ENCODE results near the gene GMPPB.
A peak's percentile ranks its signal among the peaks of the same experiment; 100 is the strongest.
"Not testable (repeated sequence)": the region's sequence is repeated elsewhere in the genome, so short reads cannot be mapped to it uniquely, and the experiment has no call there.

GMPPB gene

DNA sequence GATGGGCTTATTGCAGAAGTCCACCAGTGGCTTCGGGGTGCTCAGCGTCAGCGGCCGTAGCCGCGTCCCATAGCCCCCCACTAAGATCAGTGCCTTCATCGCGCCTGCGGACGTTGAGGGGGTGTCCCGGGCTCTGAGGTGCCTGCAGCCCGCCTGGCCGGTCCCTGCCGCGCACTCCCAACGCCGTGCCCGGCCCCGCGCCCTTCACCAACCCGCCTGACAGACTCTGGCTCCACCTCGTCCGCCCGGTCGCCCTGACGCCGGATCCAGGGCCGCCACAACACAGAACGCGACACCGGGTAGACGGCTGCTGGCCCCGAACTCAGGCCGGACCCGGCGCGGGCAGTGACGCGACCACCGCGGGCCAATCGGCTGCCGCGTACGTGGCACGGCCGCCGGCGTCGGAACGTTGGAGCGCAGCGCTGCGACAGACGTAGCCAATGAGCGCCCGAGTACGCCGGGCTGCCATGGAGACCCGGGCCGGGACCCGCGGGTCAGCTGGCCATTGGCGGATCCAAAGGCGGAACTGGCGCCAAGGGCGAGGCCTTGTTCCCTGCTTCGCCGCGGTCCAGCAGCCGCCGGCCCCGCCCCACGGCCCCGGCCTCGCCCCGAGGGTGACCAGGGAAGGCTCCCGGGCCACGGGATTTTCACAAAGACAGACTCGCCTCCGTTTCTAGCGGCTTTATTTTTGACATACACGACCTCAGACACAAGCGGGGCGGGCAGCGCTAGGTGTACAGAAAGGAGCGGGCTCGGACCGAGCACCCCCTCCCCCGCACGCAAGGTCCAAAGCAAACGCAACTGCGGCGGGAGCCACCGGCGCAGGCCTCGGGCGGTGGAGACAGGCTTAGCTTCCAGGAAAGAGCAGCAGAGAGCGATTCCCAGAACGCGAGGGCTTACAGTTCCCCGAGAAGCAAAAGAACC, at the start of gene GMPPB:
Gene GMPPB (minus strand): TSS at position 324 of the 924 bp plus-strand sequence. CDS start 225 bp downstream, at position 99.
- peak; percentile 98 for DNase-seq (ENCODE audit: low read depth)

DNA sequence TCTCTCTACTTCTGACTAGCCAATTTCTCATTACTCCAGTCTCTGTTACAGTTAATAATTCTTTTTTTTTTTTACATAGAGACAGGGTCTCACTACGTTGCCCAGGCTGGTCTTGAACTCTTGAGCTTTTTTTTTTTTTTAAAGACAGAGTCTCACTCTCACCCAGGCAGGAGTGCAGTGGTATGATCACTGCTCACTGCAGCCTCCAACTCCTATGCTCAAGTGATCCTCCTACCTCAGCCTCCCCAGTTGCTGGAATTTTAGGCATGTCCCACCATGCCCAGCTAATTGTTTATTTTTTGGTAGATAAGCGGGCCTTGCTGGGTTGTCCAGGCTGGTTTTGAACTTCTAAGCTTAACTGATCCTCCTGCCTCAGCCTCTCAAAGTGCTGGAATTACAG, 49.0 kb upstream of the GMPPB start:
- DNase-seq (ENCODE audit: low read depth) = no peak

DNA sequence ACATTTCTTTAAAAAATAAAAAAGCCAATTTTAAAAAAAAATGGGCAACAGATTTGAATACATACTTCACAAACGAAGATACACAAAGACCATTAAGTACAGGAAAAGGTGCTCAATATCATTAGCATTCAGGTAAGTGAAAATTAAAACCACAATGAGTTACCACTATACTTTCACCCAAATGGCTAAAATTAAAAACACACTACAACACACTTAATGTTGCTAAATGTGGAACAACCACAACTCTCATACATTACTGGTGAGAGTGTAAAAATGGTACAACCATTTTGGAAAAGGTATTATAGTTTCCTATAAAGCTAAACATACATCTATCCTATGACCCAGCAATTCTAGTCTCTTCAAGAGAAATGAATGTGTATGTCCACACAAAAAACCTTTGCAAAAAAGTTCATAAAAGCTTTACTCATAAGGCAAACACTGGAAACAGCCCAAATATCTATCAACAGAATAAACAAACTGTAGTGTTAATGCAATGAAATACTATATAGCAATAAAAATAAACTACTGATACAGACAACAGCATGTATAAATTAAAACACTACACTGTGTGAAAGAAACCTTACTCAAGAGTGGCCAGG, 47.7 kb upstream of the GMPPB start:
- DNase-seq (ENCODE audit: low read depth) = no peak

DNA sequence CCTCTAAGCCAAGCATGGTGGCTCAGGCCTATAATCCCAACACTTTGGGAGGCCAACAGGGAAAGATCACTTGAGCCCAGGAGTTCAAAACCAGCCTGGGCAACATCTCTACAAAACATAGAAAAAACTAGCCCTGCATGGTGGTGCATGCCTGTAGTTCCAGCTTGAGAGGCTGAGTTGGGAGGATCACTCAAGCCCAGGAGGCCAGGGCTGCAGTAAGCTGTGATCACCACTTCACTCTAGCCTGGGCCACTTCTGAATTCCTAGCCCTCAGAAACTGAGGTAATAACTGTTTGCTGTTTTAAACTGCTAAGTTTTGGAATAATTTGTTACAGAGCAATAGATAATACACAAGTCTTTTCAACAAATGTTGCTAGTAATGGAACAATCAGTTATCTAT, 46.2 kb upstream of the GMPPB start:
- no peak for DNase-seq (ENCODE audit: low read depth)

DNA sequence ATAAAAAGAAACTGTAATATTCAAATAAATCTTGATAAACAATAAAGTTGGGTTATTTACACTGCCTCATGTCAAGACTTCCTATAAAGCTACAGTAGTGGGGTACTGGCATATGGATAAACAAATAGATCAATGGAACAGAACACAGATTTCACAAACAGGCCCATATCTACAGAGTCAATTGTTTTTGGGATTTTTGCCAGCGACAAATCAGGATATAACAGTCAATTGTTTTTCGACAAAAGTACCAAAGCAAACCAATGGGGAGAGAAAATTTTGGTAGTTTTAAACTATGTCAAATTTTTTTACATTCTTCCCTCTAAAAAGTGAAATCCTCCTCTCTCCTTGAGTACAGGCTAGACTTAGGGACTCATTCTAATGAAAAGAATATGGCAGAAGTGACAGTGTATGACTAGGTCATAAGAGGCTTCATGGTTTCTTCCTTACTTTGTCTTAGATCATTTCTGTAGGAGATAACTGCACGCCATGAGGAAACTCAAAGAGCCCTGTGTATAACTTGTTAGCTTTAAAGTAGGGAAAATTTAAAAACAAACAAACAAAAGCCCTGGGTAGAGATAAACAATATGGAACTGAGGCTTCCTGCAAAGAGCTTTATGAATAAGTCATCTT, 45.6 kb upstream of the GMPPB start:
- no peak for DNase-seq (ENCODE audit: low read depth)

DNA sequence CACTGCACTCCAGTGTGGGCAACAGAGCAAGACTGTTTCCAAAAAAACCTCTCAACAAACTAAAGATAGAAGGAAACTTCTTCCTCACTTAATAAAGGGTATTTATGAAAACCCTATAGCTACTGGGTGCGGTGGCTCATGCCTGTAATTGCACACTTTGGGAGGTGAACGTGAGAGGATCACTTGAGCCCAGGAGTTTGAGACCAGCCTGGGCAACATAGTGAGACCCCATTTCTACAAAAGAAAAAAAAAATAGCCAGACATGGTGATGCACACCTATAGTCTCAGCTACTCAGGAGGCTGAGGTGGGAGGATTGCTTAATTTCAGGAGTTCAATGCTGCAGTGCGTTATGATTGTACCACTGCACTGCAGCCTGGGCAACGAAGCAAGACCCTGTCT, 40.2 kb upstream of the GMPPB start:
- DNase-seq (ENCODE audit: low read depth) = no peak

DNA sequence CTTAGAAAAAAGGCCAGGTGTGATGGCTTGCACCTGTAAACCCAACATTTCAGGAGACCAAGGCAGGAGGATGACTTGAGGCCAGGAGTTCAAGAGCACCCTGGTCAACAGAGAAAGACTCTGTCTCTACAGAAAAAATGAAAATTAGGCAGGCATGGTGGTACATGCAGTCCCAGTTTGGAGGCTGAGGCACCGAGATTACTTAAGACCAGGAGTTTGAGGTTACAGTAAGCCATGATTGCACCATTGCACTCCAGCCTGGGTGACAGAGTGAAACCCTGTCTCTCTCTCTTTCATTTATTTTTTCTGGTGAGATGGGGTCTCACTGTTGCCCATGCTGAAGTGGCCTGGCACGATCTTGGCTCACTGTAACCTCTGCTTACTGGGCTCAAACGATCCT, 37.9 kb upstream of the GMPPB start:
- no peak for DNase-seq (ENCODE audit: low read depth)

DNA sequence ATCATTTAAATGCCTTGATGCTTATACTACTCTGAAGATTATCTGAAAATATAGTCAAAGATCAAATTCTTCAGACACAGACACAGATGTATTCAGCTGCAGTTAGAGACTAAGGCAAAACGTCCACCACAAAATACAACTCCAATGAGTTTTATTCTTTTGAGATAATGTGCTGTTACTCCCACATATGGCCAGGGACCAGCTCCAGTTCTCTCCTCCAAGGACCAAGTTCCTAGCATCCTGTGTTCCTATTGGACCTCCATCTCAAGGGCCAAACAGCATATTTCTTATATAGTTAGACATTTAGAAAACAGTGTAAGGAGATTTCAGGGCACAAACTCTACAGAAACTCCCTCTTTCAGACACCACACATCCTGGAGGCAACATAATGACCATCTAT, 35.5 kb upstream of the GMPPB start:
- DNase-seq (ENCODE audit: low read depth) = no peak

DNA sequence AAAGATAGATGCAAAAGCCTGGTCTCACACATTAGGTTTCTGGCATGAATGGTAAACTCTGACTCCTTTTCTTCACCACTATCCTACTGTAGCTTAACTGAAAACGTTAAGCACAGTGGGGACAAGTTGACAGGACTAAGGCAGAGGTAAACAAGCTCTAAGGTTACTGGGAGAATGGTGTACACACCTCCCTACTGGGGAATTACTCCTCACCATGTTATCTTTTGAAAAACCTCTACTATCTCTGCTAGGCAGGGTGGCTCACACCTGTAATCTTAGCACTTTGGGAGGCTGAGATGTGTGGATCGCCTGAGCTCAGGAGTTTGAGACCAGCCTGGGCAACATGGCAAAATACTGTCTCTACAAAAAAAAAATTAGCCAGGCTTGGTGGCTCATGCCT, 33.4 kb upstream of the GMPPB start:
- no peak for DNase-seq (ENCODE audit: low read depth)

DNA sequence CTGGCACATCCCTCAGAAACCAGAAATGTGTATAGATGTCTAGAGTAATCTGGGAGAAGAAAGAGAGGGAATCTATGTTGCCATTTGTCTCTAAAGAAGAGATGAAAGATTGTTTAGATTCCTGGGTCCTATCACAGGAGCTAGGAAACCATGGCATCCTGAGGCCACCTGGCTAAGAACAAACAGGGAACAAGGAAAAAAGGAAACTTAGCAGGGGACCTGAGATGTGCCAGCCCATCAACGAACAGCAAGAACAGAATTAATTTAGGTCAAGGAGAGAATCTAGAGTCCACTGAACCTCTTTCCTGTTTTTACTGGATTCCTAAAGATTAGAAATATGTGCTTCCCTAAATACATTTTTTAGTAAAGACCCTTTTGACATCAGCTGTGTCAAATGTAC, 32.3 kb upstream of the GMPPB start:
- no peak for DNase-seq (ENCODE audit: low read depth)

DNA sequence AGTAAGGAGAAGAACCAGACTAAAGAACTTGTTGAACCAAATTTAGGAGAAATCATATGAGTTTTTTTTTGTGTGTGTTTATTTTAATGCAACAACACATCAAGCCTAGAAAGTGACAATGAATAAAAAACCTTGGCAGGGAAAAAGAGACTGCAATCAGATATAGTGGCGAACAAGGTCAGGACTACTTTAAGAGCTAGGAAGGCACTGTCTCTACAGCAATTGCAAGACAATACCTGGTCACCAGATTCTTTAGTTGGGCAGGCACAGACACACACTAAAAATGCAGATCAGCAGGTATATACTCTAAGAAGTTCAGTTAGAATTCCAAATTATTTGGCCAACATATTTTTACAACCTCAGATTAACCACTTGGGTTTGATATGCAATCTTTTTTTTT, 30.8 kb upstream of the GMPPB start:
- no peak for DNase-seq (ENCODE audit: low read depth)

DNA sequence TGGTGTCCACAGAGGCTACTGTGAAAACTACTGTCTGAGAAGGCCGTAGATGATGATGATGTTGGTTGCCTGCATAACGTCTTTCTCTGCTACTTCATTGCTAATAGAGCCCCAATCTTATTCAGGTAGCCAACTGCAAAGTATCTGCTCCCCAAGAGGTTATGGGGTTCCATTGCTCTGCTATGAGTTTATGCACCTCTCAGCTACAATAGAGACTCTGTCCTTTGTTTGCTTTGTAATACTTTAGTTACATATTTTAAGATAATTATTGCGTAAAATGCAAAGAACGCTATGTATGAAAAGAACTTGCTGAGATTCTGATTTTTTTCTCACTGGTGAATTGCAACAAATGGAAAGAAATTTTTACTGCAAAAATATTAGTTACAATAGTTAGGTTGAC, 27.8 kb upstream of the GMPPB start:
- DNase-seq (ENCODE audit: low read depth) = no peak

DNA sequence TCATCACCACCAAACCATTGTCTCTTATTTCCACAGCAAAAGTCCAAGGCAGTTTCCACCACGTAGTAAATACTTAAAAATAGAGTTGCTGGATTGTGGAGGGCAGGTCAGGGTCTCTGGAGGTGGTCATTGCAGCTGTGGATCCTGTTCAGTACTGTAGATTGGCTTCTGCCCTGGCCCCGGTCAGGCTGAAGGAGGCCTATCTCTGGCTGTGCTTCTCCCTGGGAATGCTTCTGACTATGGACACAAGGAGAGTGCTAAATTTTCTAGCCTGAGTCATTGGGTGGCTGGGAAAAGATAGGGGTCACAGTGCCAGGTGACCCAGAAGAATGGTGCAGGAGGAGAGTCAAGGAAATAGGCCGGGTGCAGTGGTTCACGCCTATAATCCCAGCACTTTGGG, 26.3 kb upstream of the GMPPB start:
- DNase-seq (ENCODE audit: low read depth) = no peak

DNA sequence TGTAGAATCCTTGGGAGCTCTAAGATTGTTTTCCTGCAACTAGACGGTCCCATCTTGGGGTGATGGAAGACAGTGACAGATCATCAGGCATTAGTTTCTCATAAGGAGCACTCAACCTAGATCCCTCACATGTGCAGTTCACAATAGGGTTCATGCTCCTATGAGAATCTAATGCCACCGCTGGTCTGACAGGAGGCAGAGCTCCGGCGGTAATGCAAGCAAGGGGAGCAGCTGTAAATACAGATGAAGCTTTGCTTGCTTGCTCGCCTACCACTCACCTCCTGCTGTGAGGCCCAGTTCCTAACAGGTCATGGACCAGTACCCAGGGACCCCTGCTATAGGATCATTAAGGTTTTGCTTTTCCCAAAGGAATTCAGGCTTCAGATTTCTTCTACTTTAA, 25.1 kb upstream of the GMPPB start:
- DNase-seq (ENCODE audit: low read depth) = not testable (repeated sequence)

DNA sequence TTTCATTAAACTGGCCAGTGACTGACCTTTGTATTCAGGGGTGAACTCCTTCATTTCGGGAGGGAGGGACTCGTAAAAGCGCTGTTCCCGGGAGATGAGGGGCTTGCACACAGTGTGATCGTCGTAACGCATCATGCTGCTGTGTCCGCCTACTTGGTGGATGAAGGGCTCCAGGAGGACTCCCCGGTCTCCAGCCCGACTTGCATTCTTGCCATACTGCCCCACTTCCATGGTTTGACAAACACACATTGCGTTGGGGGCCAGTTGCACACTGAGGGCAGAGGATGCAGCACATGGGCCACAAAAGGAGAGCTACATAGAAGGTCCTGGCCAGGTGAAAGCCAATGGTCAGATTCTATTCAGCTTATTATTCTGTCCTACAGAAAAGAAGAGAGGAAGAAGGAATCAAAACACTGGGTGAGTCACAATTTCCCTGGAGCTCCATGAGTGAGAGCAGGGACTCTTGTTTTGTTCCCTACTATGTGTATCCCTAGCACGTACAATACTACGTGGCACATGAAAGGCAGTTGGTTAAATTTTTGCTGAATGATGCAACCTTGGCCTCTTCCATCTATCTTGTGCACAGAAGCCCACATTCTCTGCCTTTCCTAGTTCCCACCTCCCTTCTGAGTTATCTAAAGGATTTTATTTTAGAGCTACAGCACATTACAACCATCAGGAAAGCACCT, 24.2 kb upstream of the GMPPB start:
- DNase-seq (ENCODE audit: low read depth) = no peak

DNA sequence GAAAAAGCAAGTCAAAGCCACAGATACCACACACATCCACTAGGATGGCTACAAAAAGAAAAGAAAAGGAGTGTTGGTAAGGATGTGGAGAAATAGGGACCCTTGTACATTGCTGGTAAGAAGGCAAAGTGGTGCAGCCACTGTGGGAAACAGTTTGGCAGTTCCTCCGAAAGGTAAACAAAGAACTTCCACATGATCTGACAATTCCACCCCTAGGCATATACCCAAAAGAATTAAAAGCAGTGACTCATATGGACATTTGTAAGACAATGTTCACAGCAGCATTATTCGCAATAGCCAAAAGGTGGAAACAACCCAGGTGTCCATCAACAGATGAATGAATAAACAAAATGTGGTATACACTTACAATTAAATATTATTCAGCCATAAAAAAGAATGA, 22.2 kb upstream of the GMPPB start:
- DNase-seq (ENCODE audit: low read depth) = peak; percentile 51

DNA sequence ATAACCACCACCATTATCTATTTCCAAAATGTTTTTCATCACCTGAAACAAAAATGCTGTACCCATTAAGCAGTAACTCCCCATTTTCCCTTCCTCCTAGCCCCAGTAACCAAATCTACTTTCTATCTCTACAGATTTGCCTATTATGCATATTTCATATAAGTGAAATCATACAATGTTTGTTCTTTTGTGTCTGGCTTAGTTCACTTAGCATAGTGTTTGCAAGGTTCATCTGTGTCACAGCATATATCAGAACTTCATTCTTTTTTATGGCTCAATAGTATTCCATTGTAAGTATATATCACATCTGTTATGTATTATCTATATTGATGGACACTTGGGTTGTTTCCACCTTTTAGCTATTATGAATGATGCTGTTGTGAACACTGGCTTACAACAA, 16.7 kb upstream of the GMPPB start:
- no peak for DNase-seq (ENCODE audit: low read depth)

DNA sequence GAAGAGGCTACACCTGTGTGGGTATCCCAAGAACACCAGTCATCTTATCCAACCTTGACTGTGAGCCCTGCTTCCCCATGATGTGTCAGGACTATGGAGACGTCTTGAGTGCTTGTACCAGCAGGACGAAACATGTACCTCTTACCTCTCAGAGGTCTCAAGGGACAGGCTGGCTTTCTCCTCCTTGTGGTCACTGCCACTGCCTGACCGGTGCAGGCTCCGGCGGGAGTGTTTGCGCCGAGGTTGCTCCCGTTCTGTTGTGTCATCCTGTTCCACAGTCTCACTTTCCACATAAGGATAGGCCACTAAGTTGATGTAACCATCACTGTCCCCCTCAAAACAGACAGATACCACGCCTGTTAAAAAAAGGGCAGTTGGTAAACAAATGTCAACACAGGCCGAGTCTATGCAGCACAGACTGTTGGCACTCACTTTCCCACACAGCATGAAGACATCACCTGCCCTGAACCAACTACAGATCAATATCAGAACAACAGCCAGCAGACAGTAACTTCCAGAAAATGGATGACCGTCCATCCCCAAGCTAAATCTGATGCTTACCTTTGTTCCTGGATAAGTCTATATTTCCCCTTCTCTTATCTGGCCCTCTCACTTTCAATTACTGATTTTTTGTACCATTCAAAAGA, 14.4 kb upstream of the GMPPB start:
- no peak for DNase-seq (ENCODE audit: low read depth)

DNA sequence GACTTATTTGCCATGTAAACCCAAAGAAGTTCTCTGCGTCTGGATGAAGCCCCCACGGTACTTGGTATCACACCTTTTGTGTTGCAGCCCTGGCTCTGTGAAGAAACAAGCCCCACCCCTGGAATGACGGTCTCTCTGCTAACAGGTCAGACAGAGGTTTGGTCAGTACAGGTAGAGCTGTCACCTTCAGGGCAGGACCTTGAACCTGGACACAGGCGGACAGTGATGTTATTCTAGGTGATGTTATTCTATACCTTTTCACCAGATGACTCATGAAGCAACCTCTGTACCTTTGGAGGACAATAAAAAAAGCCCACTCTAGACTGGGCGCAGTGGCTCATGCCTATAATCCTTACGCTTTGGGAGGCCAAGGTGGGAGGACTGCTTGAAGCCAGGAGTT, 11.0 kb upstream of the GMPPB start:
- DNase-seq (ENCODE audit: low read depth) = no peak

DNA sequence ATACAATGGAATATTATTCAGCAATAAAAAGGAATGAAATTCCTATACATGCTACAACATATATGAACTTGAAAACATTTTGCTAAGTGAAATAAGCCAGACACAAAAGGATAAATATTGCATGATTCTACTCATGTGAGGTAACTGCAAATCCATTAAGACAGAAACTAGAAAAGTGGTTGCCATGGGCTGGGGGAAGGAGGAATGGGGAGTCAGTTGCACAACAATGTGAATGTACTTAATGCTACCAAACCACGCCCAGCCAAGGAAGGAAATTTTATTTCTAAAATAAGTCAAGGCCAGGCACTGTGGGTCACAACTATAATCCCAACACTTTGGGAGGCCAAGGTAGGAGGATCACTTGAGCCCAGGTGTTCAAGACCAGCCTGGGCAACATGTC, 9.8 kb upstream of the GMPPB start:
- DNase-seq (ENCODE audit: low read depth) = no peak

DNA sequence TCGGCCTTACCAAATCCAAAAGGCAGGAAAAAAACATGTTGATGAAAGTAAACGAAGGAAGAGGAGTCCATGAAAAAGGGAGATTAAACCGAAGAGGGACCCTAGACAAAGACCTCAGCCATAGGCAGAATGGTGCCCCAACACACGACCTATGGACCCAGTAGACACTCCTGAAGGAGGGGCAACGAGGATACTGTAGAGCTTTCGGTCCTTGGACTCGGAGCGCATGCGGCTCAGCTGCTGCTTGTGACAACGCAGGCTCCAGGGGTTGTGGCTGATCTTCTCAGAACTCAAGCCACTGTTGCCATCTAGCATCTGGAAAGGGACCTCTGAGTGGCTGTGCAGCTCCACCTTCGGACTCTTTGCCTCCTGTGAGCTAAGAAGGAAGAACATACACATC, 8.8 kb upstream of the GMPPB start:
- no peak for DNase-seq (ENCODE audit: low read depth)

DNA sequence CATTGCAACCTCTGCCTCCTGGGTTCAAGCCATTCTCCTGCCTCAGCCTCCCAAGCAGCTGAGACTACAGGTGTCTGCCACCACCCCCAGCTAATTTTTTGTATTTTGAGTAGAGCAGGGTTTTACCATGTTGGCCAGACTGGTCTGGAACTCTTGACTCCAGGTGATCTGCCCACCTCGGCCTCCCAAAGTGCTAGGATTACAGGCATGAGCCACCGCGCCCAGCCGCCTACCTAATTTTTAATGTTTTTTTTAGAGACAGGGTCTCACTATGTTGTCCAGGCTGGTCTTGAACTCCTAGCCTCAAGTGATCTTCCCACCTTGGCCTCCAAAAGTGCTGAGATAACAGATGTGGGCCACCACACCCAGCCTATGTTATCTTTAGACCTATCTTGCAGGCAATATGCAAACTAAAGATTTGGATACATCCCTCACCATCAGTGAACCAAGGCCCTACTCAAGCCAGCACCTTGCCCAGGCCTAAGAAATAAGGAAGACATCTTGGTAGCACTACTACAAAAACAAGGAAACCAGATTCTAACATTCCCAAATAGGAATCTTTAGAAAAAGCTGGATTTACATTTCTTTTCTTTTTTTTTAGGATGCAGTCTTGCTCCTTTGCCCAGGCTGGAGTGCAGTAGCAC, 6.3 kb upstream of the GMPPB start:
- DNase-seq (ENCODE audit: low read depth) = no peak
